ENCODE measurements around the gene TMEM72. TPM values are rescaled to one million over a fixed set of nuclear protein-coding genes. Genes with fewer than 3 reads are reported as not detected.

TMEM72 gene
- total and polyA plus RNA-seq, 3 donors from 2014 or later: 1.5 to 8.7 (median 3.0) TPM

DNA sequence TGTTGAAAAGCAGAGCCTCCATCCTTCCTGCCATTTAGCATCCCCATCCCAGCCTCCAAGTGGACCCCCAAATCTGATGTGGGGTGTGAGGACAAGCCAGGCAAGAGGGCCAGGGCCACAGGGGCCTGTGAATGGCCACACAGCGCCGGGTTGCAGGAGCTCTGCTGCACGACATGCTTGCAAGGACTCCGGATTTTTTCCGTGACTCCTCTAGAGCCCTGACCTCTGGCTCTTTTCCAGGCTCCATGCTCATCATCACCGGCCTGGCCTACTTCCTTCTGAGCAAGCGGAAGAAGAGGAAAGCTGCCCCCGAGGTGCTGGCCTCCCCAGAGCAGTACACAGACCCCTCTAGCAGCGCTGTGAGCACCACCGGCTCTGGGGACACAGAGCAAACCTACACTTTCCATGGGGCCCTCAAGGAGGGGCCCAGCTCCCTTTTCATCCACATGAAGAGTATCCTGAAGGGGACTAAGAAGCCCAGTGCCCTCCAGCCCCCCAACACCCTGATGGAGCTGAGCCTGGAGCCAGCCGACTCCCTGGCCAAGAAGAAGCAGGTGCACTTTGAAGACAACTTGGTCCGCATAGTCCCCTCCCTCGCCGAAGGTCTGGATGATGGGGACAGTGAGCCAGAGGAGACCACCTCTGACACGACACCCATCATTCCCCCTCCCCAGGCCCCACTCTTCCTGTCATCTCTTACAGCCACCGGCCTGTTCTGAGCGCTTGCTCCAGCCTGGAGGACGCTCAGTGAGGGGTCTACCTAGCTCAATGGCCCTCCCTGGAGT, 23.5 kb downstream of the TMEM72 start:
- WGBS, 2 donors: 81 to 84% methylated on average over 11 to 18 of the region's 18 CpGs
- H3K36me3 ChIP-seq (ENCODE audit: low read depth, missing control alignments): no peaks in the 10 kb centered on the region
- intact Hi-C loops (cut with DNase I; ENCODE audit: low total_unique reads): loop anchor here (5.0 kb wide), 1 partner anchor 43 kb away; the partner anchor contains the start of gene DEPP1
- no peak overlapping the region for H3K4me3 ChIP-seq
- H3K27ac ChIP-seq: no peak overlapping the region
- no peaks in the 10 kb centered on the region for H3K27me3 ChIP-seq
- TF ChIP-seq POLR2A (IDR thresholded peaks at IDR 0.05): no peak
- TF ChIP-seq, protein P1, sequence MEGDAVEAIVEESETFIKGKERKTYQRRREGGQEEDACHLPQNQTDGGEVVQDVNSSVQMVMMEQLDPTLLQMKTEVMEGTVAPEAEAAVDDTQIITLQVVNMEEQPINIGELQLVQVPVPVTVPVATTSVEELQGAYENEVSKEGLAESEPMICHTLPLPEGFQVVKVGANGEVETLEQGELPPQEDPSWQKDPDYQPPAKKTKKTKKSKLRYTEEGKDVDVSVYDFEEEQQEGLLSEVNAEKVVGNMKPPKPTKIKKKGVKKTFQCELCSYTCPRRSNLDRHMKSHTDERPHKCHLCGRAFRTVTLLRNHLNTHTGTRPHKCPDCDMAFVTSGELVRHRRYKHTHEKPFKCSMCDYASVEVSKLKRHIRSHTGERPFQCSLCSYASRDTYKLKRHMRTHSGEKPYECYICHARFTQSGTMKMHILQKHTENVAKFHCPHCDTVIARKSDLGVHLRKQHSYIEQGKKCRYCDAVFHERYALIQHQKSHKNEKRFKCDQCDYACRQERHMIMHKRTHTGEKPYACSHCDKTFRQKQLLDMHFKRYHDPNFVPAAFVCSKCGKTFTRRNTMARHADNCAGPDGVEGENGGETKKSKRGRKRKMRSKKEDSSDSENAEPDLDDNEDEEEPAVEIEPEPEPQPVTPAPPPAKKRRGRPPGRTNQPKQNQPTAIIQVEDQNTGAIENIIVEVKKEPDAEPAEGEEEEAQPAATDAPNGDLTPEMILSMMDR (IDR thresholded peaks at IDR 0.05): no peak
- no peaks in the 10 kb centered on the region for H3K9me3 ChIP-seq
- peaks cover 10% of the 10 kb centered on the region for H3K4me1 ChIP-seq
- no peak for DNase-seq

DNA sequence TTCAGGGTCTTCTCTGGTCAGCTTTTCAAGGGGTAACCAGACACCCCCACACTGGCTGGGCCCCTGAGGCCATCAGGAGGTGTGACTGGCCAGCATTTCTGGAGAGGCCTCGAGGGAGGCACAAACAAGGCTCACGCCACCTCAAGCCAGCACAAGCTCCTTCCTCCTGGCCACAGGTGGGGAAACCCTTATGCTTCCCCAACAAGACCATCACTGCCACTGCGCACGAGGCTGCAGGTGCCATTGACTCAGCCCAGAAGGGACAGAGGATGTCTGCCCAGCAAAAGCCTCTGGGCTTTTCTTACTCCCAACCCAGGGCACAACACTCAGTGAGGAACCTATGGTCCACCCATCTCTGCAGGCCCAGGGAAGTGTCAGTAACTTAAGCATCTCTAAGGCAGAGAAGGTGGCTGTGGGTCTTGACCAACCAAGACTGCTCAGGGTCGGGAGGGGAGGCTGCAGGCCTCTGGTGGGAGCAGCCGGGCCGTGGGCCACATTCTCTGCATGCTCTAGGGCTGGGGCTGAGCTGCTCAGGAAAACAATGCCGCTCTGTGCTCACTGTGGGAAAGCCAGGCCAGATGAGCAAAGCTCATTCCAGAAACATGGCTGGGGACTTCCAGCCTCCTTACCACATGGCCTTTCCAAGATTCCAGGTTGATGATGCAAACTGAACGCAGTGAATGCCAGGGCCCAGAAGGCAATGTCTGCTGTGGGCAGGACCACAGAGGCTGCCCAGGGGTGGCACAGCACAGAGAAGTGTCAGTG, 24.2 kb downstream of the TMEM72 start:
- peak; percentile 80 for DNase-seq
- Histone ChIP-seq H3K4me3 (no peak overlapping the region), H3K4me1 (peaks cover 10% of the 10 kb centered on the region), H3K9me3 (no peaks in the 10 kb centered on the region), H3K27me3 (no peaks in the 10 kb centered on the region), H3K36me3 (ENCODE audit: low read depth, missing control alignments) (no peaks in the 10 kb centered on the region), H3K27ac (no peak overlapping the region)
- intact Hi-C loops (cut with DNase I; ENCODE audit: low total_unique reads): no loop called here
- TF ChIP-seq POLR2A (IDR thresholded peaks at IDR 0.05): no peak
- TF ChIP-seq, protein P1 (IDR thresholded peaks at IDR 0.05): no peak
- WGBS, 2 donors: 64 to 89% methylated on average over 3 to 9 of the region's 9 CpGs

DNA sequence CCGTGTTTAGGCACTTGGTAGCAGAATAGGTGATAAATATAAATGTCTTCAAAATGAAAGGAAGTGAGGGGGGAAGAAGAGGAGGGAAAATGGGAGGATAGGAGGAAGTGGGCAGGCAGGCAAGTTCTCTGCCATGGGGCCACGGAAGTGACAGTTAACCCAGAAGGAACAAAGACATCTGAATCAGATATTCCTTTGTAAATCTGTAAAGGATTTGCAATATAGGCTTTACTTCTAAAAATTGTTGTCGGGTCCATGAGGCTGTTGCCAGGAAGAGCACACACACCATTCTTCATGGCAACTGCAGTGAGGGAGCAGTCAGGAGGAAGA, 24.8 kb downstream of the TMEM72 start:
- 52 to 58% methylated on average over 3 of the region's 3 CpGs for WGBS, 2 donors
- Histone ChIP-seq H3K9me3 (no peaks in the 10 kb centered on the region), H3K4me3 (no peak overlapping the region), H3K27ac (no peak overlapping the region), H3K36me3 (ENCODE audit: low read depth, missing control alignments) (no peaks in the 10 kb centered on the region), H3K27me3 (no peaks in the 10 kb centered on the region), H3K4me1 (peaks cover 10% of the 10 kb centered on the region)
- intact Hi-C loops (cut with DNase I; ENCODE audit: low total_unique reads): no loop called here
- DNase-seq: no peak
- TF ChIP-seq, protein P1 (IDR thresholded peaks at IDR 0.05): no peak
- TF ChIP-seq POLR2A (IDR thresholded peaks at IDR 0.05): no peak

DNA sequence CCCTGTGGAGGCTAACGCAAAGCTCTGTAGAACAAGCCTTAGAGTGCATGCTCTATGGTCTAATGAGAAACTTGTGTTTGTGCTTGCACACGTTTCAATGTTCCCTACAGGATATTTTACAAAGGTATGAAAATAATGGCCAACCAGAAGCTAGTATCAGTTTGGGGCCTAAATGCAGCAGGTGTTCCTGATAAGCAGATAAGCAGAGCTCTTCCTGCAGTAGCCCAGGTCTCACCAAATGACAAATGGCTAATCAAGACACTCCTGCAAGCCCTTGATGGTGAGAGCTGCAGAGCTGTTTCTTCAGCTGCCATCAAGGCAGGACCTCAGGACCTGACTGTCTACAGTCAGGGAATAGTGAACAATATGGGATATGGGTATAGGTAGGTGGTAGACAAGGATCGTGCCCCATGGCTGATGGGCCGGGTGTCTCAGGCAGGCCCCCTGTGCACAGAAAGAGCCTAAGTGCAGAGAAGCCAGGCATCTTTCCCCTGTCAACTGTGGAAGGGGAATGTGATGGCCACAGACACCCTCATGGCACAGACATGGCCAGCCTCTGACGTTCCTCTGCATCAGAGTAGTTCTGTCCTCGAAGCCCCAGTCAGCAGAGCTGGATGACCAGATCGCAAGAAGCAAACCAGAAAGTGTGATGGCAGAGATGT, 25.3 kb downstream of the TMEM72 start:
- no peaks in the 10 kb centered on the region for H3K9me3 ChIP-seq
- DNase-seq: no peak
- WGBS, 2 donors: 88 to 92% methylated on average over 7 of the region's 7 CpGs
- H3K4me1 ChIP-seq: peaks cover 10% of the 10 kb centered on the region
- intact Hi-C loops (cut with DNase I; ENCODE audit: low total_unique reads): no loop called here
- H3K4me3 ChIP-seq: no peak overlapping the region
- H3K36me3 ChIP-seq (ENCODE audit: low read depth, missing control alignments): no peaks in the 10 kb centered on the region
- no peak overlapping the region for H3K27ac ChIP-seq
- TF ChIP-seq POLR2A (IDR thresholded peaks at IDR 0.05): no peak
- TF ChIP-seq, protein P1 (IDR thresholded peaks at IDR 0.05): no peak
- no peaks in the 10 kb centered on the region for H3K27me3 ChIP-seq

All from testis (tissue), 3 donors.